ENCODE measurements around the gene AGRP. TPM values are rescaled to one million over a fixed set of nuclear protein-coding genes. Genes with fewer than 3 reads are reported as not detected.

AGRP gene
- total and polyA plus RNA-seq, 2 of the 4 experiments (the other 2 are of a cell fraction): not detected

- no peak for DNase-seq
- intact Hi-C loops (cut with micrococcal nuclease): no loop called here
- BruUV-seq (replicated peaks): no TSS peak
Measured at GRCh38 chr16:67462279-67462655, 21.1 kb downstream of the AGRP start.

More at GRCh38 chr16:67462279-67462655, 21.1 kb downstream of the AGRP start:
- Histone ChIP-seq H3K4me1 (ENCODE audit: control insufficient read depth, insufficient read depth, low read length) (peaks cover 25% of the 10 kb centered on the region), H3K27me3 (ENCODE audit: control insufficient read depth, insufficient read depth, low read length) (no peaks in the 10 kb centered on the region), H4K20me1 (ENCODE audit: insufficient read depth, low read length) (peaks cover 98% of the 10 kb centered on the region), H2BK15ac (ENCODE audit: low read depth, low read length) (no peak overlapping the region), H4K5ac (ENCODE audit: low read depth, low read length) (no peak overlapping the region), H4K91ac (ENCODE audit: insufficient read depth, low read depth, low read length) (no peak overlapping the region), H3K18ac (ENCODE audit: low read depth, low read length) (no peak overlapping the region), H3K79me1 (ENCODE audit: low read depth in 1 of 2, low read length in 2 of 2) (peaks cover 23 to 95% of the 10 kb centered on the region in 2 experiments), H3K4me3 (ENCODE audit: insufficient read depth, low read depth, low read length) (no peak overlapping the region), H4K8ac (ENCODE audit: low read depth in 2 of 2, low read length in 2 of 2) (no peak overlapping the region), H2BK120ac (ENCODE audit: low read depth, low read length) (no peak overlapping the region), H3K9ac (ENCODE audit: low read depth, low read length) (no peak overlapping the region), H3K4me2 (ENCODE audit: low read depth, low read length) (no peak overlapping the region), H3K9me3 (ENCODE audit: control insufficient read depth, insufficient read depth, low read length) (no peaks in the 10 kb centered on the region), H2BK5ac (ENCODE audit: low read depth, low read length, poor library complexity, severe bottlenecking) (no peak overlapping the region), H3K23ac (ENCODE audit: low read depth, low read length) (no peak overlapping the region), H2AK9ac (replicated peaks; ENCODE audit: low read depth, low read length, poor library complexity) (peak overlapping the region; percentile 5), H2AFZ (replicated peaks; ENCODE audit: low read length, poor library complexity) (peak overlapping the region; percentile 39), H3K4ac (ENCODE audit: low read depth, low read length) (no peak overlapping the region), H3K56ac (ENCODE audit: extremely low read depth, insufficient read depth, low read length) (no peak overlapping the region), H3K36me3 (ENCODE audit: control insufficient read depth, insufficient read depth, low read length) (peaks cover 6% of the 10 kb centered on the region), H2AK5ac (ENCODE audit: low read depth, low read length) (no peak overlapping the region), H2BK20ac (ENCODE audit: low read depth, low read length) (no peak overlapping the region; the same call in 1 of the 2 replicates), H3K27ac (ENCODE audit: insufficient read depth, low read length) (no peak overlapping the region), H3K9me1 (ENCODE audit: insufficient read depth, low read length) (peaks cover 16% of the 10 kb centered on the region), H3K14ac (replicated peaks; ENCODE audit: low read depth, low read length) (0 out of 2 replicates have a peak overlapping the region, but pooled peaks have one; percentile 5)
- TF ChIP-seq FOS (IDR thresholded peaks at IDR 0.05; ENCODE audit: low read depth, low read length): no peak
- no peak for TF ChIP-seq CTCF (conservative IDR thresholded peaks at IDR 0.05; ENCODE audit: low read depth, low read length)
- TF ChIP-seq RFX5 (IDR thresholded peaks at IDR 0.05; ENCODE audit: low read depth, low read length): no peak
- no peak for TF ChIP-seq USF2 (IDR thresholded peaks at IDR 0.05; ENCODE audit: low read depth, low read length)
- TF ChIP-seq POLR2A (IDR thresholded peaks at IDR 0.05; ENCODE audit: low read depth, low read length): no peak
- TF ChIP-seq MAZ (IDR thresholded peaks at IDR 0.05; ENCODE audit: borderline replicate concordance, low read depth, low read length): no peak
- no peak for TF ChIP-seq MAFK (IDR thresholded peaks at IDR 0.05; ENCODE audit: low read depth, low read length)
- no peak for TF ChIP-seq RCOR1 (IDR thresholded peaks at IDR 0.05; ENCODE audit: insufficient replicate concordance, low read length)
- no peak for TF ChIP-seq BHLHE40 (IDR thresholded peaks at IDR 0.05; ENCODE audit: low read depth, low read length)
- no peak for TF ChIP-seq SMC3 (IDR thresholded peaks at IDR 0.05; ENCODE audit: low read depth, low read length)
- TF ChIP-seq NFE2L2 (IDR thresholded peaks at IDR 0.05; ENCODE audit: low read depth, low read length): no peak
- ChIA-PET POLR2A (ENCODE audit: unreplicated experiment) (interaction anchor here (1.1 kb wide), 1 partner anchor 218 kb away, joined by 3 read pairs; no protein-coding TSS in a partner anchor), CTCF (interaction anchor here (1.2 kb wide), 1 partner anchor 15 kb away, joined by 3 read pairs; no protein-coding TSS in a partner anchor)
- no peak for ATAC-seq (ENCODE audit: low read depth)
- dilution Hi-C loops (cut with HindIII; ENCODE audit: low sequenced_read_pairs, unreplicated experiment): no loop called here
- in situ Hi-C loops (cut with MboI; ENCODE audit: low sequenced_read_pairs): no loop called here
- 73% methylated on average over 2 of the region's 5 CpGs; no CpG with 5 or more reads in 1 of the 2 experiments for WGBS, 2 experiments (ENCODE audit: extremely low coverage in 2 of 2, insufficient read length in 1 of 2)
